OCI-LY3 (cell line): ENCODE data around the gene TPRN.

ENCODE experiments used
- CTCF ChIP-seq: fragments of 200-600, 300-600 bp; sonication (generic); IDR thresholded peaks from 2 replicates; pipeline ENCODE4 v1.5.1; 2014; ENCODE audit warnings: antibody characterized with exemption, low read length, low read depth
- EZH2phosphoT487 ChIP-seq: fragments of 200-600 bp; shearing (Covaris generic); IDR thresholded peaks from 2 replicates; pipeline ENCODE4 v1.6.1; 2018; ENCODE audit warnings: antibody characterized with exemption, mixed run types, low read depth

- TF ChIP-seq CTCF (no peak), EZH2phosphoT487 (no peak)
These were observed 26.5 kb downstream of the TPRN start for GRCh38 chr9:137173796-137174664.
